ENCODE data around the gene BMPR2.

The BMPR2 gene

GRCh38 chr2:202444000-202444399, 67.9 kb downstream of the BMPR2 start:
- no peak for TF ChIP-seq CREB1 (IDR thresholded peaks at IDR 0.05; ENCODE audit: low read depth)
- no peak for TF ChIP-seq TAF1 (IDR thresholded peaks at IDR 0.05; ENCODE audit: low read depth)
- no peak for TF ChIP-seq MAX (IDR thresholded peaks at IDR 0.05)
- no peak for TF ChIP-seq TEAD4 (IDR thresholded peaks at IDR 0.05)
- TF ChIP-seq REST (IDR thresholded peaks at IDR 0.05; ENCODE audit: low read depth) = no peak
- no peak for TF ChIP-seq USF1 (IDR thresholded peaks at IDR 0.05)
- TF ChIP-seq YY1 (IDR thresholded peaks at IDR 0.05; ENCODE audit: low read depth) = no peak
- TF ChIP-seq ZBTB7A (IDR thresholded peaks at IDR 0.05; ENCODE audit: low read depth) = no peak
- TF ChIP-seq TCF12 (IDR thresholded peaks at IDR 0.05; ENCODE audit: low read depth) = no peak
- no peak for TF ChIP-seq FOXM1 (IDR thresholded peaks at IDR 0.05; ENCODE audit: borderline replicate concordance, low read depth)
- no peak for TF ChIP-seq EP300 (IDR thresholded peaks at IDR 0.05; ENCODE audit: borderline replicate concordance)
- TF ChIP-seq RAD21 (IDR thresholded peaks at IDR 0.05; ENCODE audit: low read depth) = no peak
- TF ChIP-seq CEBPB (IDR thresholded peaks at IDR 0.05) = no peak
- TF ChIP-seq NFIC (IDR thresholded peaks at IDR 0.05) = no peak
- no peak for TF ChIP-seq EGR1 (IDR thresholded peaks at IDR 0.05)

- TF ChIP-seq FOXM1 (IDR thresholded peaks at IDR 0.05; ENCODE audit: borderline replicate concordance, low read depth) (no peak), MAX (IDR thresholded peaks at IDR 0.05) (no peak), REST (IDR thresholded peaks at IDR 0.05; ENCODE audit: low read depth) (no peak), USF1 (IDR thresholded peaks at IDR 0.05) (no peak), EP300 (IDR thresholded peaks at IDR 0.05; ENCODE audit: borderline replicate concordance) (no peak), CREB1 (IDR thresholded peaks at IDR 0.05; ENCODE audit: low read depth) (no peak), NFIC (IDR thresholded peaks at IDR 0.05) (no peak)
These were observed 73.2 kb downstream of the BMPR2 start for GRCh38 chr2:202449344-202449743.

GRCh38 chr2:202450785-202451184, 74.7 kb downstream of the BMPR2 start:
- TF ChIP-seq EP300 (IDR thresholded peaks at IDR 0.05; ENCODE audit: borderline replicate concordance) = no peak

- TF ChIP-seq CREB1 (IDR thresholded peaks at IDR 0.05; ENCODE audit: low read depth) (no peak), FOXM1 (IDR thresholded peaks at IDR 0.05; ENCODE audit: borderline replicate concordance, low read depth) (no peak)
These were observed 76.6 kb downstream of the BMPR2 start for GRCh38 chr2:202452744-202453143.

GRCh38 chr2:202454536-202454935, 78.4 kb downstream of the BMPR2 start:
- TF ChIP-seq USF1 (IDR thresholded peaks at IDR 0.05) = no peak
- no peak for TF ChIP-seq YY1 (IDR thresholded peaks at IDR 0.05; ENCODE audit: low read depth)

- TF ChIP-seq CREB1 (IDR thresholded peaks at IDR 0.05; ENCODE audit: low read depth) = no peak
- no peak for TF ChIP-seq TCF12 (IDR thresholded peaks at IDR 0.05; ENCODE audit: low read depth)
- TF ChIP-seq TAF1 (IDR thresholded peaks at IDR 0.05; ENCODE audit: low read depth) = no peak
- TF ChIP-seq NFIC (IDR thresholded peaks at IDR 0.05) = no peak
- no peak for TF ChIP-seq FOXM1 (IDR thresholded peaks at IDR 0.05; ENCODE audit: borderline replicate concordance, low read depth)
- TF ChIP-seq REST (IDR thresholded peaks at IDR 0.05; ENCODE audit: low read depth) = no peak
- no peak for TF ChIP-seq USF1 (IDR thresholded peaks at IDR 0.05)
- no peak for TF ChIP-seq TEAD4 (IDR thresholded peaks at IDR 0.05)
- no peak for TF ChIP-seq ZBTB7A (IDR thresholded peaks at IDR 0.05; ENCODE audit: low read depth)
- TF ChIP-seq EP300 (IDR thresholded peaks at IDR 0.05; ENCODE audit: borderline replicate concordance) = no peak
- TF ChIP-seq CEBPB (IDR thresholded peaks at IDR 0.05) = no peak
- TF ChIP-seq MAX (IDR thresholded peaks at IDR 0.05) = no peak
These were observed 79.0 kb downstream of the BMPR2 start for GRCh38 chr2:202455114-202455513.

Data from Ishikawa (cell line).